HL-60/S4 treated with phorbol 12-myristate 13-acetate at 8.2 ng/mL for 4 days and 3 days (cell line): ENCODE results near the gene TMEM52.

ENCODE experiments used
- in situ Hi-C: fragments of 300-500 bp; cut with MboI; formaldehyde crosslinking; loops from 2 replicates; pipeline ENCODE4 v1.15.0; 2022; ENCODE audit warnings: low sequenced_read_pairs

Gene TMEM52

GRCh38 chr1:1918901-1919303 is at the start of gene TMEM52:
TMEM52 (minus strand) TSS chr1:1919279; CDS start chr1:1919265, 14 bp downstream.
- in situ Hi-C loops: no loop called here

DNA sequence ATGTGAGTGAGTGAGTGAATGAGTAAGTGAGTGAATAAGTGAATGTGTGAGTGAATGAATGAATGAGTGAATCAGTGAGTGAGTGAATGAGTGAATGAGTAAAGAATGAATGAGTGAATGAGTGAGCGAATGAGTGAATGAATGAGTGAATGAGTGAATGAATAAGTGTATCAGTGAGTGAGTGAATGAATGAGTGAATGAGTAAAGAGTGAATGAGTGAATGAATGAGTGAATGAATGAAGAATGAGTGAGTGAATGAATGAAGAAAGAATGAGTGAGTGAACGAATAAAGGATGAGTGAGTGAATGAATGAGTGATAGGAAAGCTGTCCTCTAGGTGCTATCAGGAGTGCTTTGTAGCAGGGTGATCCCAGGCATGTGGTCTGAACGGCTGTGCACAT is 48.8 kb upstream of the TMEM52 start:
- in situ Hi-C loops: loop anchor here (10.0 kb wide), 1 partner anchor 77 kb away; no protein-coding TSS in a partner anchor

- in situ Hi-C loops: loop anchor here (10.0 kb wide), 1 partner anchor 78 kb away; no protein-coding TSS in a partner anchor
These were observed 48.1 kb upstream of the TMEM52 start for GRCh38 chr1:1967151-1967550.

DNA sequence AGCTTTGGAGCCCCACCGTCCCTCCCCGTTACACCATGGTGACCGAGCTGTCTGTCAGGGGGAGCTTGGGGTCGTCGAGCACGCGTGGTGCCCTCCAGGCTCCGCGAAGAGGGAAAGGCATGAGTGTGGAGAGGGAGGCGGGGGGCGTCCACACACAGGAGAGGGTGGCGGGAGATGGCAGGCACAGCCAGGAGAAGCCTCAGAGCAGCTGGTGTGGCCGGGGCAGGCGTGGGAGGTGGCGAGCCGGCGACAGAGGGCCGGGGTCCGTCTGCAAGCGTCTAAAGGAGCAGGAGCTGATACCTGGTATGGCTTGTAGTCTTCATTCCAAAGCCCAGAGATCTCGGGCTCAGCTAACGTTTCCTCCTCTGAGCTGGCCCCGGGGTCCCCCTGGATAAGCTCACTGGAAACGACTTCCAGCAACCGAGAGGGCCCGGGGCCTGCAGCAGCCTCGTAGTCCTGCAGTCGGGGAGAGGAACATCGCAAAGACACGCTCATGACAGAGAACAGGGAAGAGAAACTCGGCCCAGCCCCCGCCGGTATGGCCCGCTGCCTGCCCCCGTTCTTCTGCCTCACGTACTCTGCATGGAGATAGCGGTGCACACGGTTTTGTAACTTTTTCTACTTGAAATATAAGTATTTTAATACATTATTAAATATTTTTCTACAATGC is 47.1 kb upstream of the TMEM52 start:
- in situ Hi-C loops: loop anchor here (10.0 kb wide), 1 partner anchor 79 kb away; no protein-coding TSS in a partner anchor

GRCh38 chr1:1965546-1965945 is 46.5 kb upstream of the TMEM52 start:
- in situ Hi-C loops: loop anchor here (10.0 kb wide), 1 partner anchor 79 kb away; no protein-coding TSS in a partner anchor

- in situ Hi-C loops: loop anchor here (10.0 kb wide), 1 partner anchor 80 kb away; no protein-coding TSS in a partner anchor
These were observed 45.7 kb upstream of the TMEM52 start for GRCh38 chr1:1964811-1965210.

DNA sequence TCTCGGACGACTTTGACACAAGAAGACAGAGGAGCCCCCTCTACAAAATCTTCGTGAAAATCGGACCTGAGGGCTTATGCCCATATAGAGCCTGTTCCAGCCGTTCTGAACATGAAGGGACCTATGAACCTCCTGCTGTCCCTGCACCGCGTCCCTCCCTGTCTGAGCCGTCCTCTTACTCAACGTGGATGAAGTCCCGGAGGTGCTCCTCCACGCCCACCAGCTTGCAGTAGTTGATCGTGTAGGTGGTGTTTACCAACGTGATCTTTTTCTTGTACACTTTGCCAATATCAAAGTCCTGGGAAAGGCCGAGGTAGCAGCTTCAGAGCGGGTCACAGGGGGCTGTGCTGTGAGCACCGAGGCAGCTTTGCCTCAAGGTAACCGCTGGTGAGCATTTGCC is 44.5 kb upstream of the TMEM52 start:
- in situ Hi-C loops: loop anchor here (10.0 kb wide), 1 partner anchor 81 kb away; no protein-coding TSS in a partner anchor

- in situ Hi-C loops: loop anchor here (10.0 kb wide), 1 partner anchor 82 kb away; no protein-coding TSS in a partner anchor
These were observed 43.7 kb upstream of the TMEM52 start for GRCh38 chr1:1962752-1963151.

DNA sequence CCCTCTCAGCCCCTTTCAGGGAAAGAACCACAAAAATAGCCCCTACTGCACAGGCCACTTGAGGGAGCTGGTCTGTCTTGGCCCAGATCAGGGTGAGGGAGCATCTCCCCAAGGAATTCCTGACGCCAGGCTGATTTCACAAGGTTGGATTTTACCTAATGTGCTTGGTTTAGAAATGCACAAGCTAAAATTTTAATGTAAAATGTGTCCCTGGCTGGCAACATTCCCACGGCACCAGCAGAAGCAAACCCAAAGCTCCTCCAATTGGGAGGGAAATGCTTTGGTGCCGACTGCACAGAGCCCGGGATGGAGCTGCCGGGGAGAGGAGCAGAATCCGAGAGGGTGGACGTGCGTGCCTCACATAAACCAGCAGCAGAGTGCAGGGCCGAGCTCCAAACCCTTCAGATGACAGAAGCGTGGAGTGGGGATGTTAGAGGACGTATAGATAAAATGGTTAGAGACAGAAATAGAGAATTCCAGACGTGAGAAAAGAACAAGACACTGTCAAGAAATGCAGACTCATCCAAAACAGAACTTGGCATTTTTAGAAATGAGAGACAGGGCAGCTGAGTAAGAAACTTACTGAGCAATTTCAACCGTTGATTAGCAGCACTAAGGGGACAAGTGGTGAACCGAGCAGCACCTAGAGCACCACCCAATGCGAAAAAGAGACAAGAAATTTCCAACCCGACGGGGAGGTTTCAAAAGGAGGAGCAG is 41.6 kb upstream of the TMEM52 start:
- in situ Hi-C loops: loop anchor here (10.0 kb wide), 1 partner anchor 84 kb away; no protein-coding TSS in a partner anchor

- in situ Hi-C loops: loop anchor here (10.0 kb wide), 1 partner anchor 85 kb away; no protein-coding TSS in a partner anchor
These were observed 40.9 kb upstream of the TMEM52 start for GRCh38 chr1:1959840-1960479.

DNA sequence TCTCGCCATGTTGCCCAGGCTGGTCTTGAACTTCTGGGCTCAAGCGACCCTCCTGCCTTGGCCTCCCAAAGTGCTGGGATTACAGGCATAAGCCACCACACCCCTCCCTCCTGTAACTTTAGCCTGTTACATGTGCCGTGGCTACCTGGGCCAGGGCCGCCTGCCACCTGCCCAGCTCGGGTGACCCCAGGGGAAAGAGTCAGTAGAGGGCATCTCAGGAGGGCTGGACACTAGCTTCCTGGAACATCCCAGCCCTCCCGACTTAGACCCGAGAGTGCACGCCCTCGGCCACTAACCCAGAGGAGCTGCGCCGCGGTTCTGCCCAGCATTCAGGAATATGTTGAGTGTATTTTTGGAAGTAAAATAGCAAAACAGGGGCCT is 40.4 kb upstream of the TMEM52 start:
- in situ Hi-C loops: no loop called here

DNA sequence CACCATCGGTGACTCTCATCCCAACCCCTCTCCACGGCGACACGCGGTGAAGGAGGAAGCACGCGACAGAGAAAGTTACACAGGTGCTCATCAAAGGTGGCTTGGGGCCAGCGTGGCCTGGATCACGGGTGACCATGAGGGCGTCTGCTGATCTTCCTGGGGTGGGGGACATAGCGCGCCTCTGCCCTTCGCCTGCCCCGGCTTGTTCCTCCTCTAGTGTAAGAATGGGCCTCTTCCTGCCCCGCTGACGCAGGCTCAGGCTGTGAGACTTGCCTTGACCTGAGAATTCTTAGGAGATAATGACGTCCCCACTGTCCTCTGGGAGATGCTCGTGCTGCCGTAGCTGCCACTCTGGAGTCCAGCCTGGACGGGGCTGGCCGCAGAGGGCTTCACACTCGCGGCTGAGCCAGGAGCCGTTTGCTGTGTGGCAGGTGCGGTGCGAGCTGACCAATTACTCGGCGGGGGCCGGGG is 39.0 kb upstream of the TMEM52 start:
- in situ Hi-C loops: no loop called here

DNA sequence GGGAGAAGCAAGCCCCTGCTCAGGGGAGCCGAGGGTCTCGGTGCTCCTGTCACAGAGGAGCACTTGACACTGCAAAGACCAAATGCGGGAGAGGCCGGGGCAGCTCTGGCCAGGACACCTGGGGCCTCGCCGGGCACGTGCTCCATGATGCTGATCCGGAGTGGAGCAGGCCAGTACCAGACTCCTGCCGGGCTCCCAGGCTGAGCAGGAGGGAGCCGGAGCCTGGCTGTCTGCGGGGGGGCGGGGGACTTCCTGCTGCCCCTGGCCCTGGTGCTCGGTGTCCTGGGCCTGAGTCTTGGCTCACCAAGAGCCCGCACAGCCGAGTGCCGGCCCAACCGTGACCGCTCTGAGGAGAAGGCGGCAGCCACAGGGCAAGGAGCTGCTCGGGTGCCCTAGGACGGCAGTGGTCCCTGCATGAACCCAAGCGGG is 38.5 kb upstream of the TMEM52 start:
- in situ Hi-C loops: no loop called here

DNA sequence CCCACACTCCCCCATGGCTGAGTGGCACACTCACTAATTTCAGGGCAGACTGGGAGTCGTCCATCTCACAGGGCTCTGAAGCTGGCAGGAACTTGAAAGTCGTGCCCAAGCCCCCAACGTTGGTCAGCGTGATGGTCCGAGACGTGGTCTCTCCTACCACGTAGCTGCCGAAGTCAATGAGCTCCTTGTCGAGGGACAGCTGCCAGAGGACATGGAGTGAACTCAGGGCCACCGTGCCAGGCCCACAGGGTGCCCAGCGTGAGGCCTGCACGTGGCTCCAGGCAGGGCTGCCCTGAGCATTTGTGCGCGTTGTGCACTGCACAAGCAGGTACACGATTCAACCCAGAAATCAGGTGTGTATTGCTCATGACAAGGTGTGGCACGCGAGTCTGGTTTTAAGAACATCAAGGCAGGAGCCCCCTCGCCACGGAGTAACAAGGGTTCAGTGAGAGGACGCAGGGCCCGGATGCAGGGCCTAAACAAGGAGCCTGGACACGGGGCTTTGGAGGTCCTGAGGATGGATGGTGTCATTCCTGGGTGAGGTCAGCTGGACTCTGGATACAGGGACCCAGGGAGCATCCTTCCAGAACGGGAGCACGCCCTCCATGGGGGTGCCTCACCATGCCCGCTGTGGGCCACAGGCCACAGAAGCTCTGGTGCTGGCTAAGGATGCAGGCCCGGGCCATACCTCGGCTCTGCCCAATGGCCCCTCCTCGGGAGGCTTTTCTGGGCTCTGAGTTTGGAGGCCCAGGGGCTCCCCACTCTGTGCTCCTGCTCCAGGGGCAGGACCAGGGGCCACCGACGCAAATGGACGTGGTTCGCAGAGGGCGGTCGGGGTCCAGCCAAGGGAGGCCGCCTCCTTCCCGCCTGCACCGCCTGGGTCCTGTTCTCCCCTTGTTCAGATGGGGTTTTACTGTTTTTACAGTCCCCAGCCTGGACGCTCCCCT is 37.8 kb upstream of the TMEM52 start:
- in situ Hi-C loops: no loop called here

- in situ Hi-C loops: no loop called here
These were observed 37.0 kb upstream of the TMEM52 start for GRCh38 chr1:1956101-1956500.

- in situ Hi-C loops: no loop called here
These were observed 36.6 kb upstream of the TMEM52 start for GRCh38 chr1:1955621-1956094.

DNA sequence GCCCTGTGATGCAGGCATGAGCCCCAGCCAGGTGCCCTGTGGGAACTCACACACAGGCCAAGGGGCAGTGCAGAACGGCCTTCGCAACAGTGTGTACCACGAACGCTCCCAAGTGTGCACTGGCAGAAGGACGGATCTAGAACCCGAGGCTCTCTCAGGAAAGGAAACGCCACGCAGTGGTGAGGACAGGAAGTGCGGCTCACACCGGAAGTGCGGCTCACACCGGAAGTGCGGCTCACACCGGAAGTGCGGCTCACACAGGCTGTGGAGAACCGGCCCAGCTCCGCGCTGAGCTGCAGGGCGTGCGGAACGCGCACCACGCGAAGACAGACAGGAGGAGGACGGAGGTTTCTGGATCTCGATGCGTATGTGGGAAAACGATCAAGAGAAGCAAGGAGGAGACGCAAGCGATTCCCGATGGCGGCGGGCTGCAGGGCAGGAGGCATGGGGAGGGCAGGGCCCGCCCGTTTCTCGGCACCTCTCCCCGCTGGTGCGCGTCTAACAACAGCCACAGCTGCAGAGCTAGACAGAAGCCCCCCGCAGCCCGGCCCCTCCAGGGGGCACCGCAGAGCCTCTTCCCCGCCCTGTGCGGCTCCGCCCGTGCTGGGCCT is 35.9 kb upstream of the TMEM52 start:
- in situ Hi-C loops: no loop called here

GRCh38 chr1:1954015-1954414 is 34.9 kb upstream of the TMEM52 start:
- in situ Hi-C loops: no loop called here

DNA sequence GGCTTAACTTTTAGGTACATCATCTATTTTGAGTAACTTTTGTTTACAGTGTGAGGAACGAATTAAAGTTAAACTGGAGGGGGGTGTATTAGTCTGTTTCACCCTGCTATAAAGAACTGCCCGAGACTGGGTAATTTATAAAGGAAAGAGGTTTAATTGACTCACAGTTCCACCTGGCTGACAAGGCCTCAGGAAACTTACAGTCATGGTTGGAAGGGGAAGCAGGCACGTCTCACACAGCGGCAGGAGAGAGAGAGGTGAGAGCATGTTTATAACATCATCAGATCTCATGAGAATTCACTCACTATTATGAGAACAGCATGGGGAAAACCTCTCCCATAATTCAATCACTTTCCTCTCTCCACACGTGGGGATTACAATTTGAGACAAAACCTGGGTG is 31.9 kb upstream of the TMEM52 start:
- in situ Hi-C loops: no loop called here

DNA sequence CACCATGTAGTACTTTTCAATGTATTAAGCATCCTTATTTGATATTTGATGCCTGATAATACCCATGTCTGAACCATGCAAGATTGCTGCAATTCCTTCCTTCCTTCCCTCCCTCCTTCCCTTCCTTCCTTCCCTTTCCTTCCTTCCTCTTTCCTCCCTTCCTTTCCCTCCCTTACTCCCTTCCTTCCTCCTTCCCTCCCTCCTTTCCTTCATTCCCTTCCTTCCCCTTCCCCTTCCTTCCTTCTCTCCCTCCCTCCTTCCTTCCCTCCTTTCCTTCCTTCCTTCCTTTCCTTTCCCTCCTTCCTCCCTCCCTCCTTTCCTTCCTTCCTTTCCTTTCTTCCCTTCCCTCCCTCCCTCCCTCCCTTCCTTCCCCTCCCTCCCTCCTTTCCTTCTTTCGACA is 29.7 kb upstream of the TMEM52 start:
- in situ Hi-C loops: no loop called here
